HG03460 (cell line): ENCODE data around the gene BTBD2.
"Not testable (repeated sequence)": the region's sequence is repeated elsewhere in the genome, so short reads cannot be mapped to it uniquely, and the experiment has no call there.

ENCODE experiments used
- ATAC-seq: cut with Tn5 transposase; IDR thresholded peaks from one replicate; pipeline ENCODE4 v1.9.1; 2021; ENCODE audit not compliant: unreplicated experiment

Gene BTBD2

GRCh38 chr19:2016041-2016807, 710 bp upstream of the BTBD2 start:
- ATAC-seq = no peak

- ATAC-seq = no peak
Observed at GRCh38 chr19:2014731-2015607, 545 bp downstream of the BTBD2 start.

GRCh38 chr19:2014131-2014571, 1.4 kb downstream of the BTBD2 start:
- no peak for ATAC-seq

GRCh38 chr19:2013683-2013961, 1.9 kb downstream of the BTBD2 start:
- ATAC-seq = no peak

GRCh38 chr19:2012941-2013682, 2.4 kb downstream of the BTBD2 start:
- ATAC-seq = no peak

GRCh38 chr19:2011169-2011568, 4.3 kb downstream of the BTBD2 start:
- no peak for ATAC-seq

- no peak for ATAC-seq
Observed at GRCh38 chr19:2010135-2010668, 5.3 kb downstream of the BTBD2 start.

- ATAC-seq = no peak
Observed at GRCh38 chr19:2003874-2004273, 11.6 kb downstream of the BTBD2 start.

GRCh38 chr19:1999856-2000515, 15.5 kb downstream of the BTBD2 start:
- ATAC-seq = no peak

GRCh38 chr19:1998712-1999708, 16.5 kb downstream of the BTBD2 start:
- ATAC-seq = no peak

- ATAC-seq = no peak
Observed at GRCh38 chr19:1997353-1998233, 17.9 kb downstream of the BTBD2 start.

- no peak for ATAC-seq
Observed at GRCh38 chr19:1992759-1993260, 22.7 kb downstream of the BTBD2 start.

GRCh38 chr19:1991018-1991913, 24.2 kb downstream of the BTBD2 start:
- ATAC-seq = no peak

- ATAC-seq = no peak
Observed at GRCh38 chr19:1990230-1991017, 25.1 kb downstream of the BTBD2 start.

GRCh38 chr19:1989513-1990229, 25.8 kb downstream of the BTBD2 start:
- ATAC-seq = no peak

- not testable (repeated sequence) for ATAC-seq
Observed at GRCh38 chr19:1988464-1988863, 27.1 kb downstream of the BTBD2 start.
